ES-I3 (cell line): ENCODE measurements around the gene EIF4G3.
"Not testable (repeated sequence)": the region's sequence is repeated elsewhere in the genome, so short reads cannot be mapped to it uniquely, and the experiment has no call there.

Experiments
- H3K36me3 ChIP-seq: 2 replicates; pipeline ENCODE4 v1.6.1; 2013; ENCODE audit warnings: mild to moderate bottlenecking, low read length, control low read depth, moderate library complexity; ENCODE audit not compliant: insufficient read depth
- H3K4me1 ChIP-seq: 2 replicates; pipeline ENCODE4 v1.6.1; 2013; ENCODE audit warnings: mild to moderate bottlenecking, control low read depth, low read length; ENCODE audit not compliant: insufficient read depth
- H3K9ac ChIP-seq: 2 replicates; pipeline ENCODE4 v1.6.1; 2013; ENCODE audit warnings: low read depth, mild to moderate bottlenecking, low read length, moderate library complexity
- H3K9me3 ChIP-seq: 2 replicates; pipeline ENCODE4 v1.6.1; 2013; ENCODE audit warnings: mild to moderate bottlenecking, low read length, moderate library complexity; ENCODE audit not compliant: control insufficient read depth, insufficient read depth

The EIF4G3 gene

DNA sequence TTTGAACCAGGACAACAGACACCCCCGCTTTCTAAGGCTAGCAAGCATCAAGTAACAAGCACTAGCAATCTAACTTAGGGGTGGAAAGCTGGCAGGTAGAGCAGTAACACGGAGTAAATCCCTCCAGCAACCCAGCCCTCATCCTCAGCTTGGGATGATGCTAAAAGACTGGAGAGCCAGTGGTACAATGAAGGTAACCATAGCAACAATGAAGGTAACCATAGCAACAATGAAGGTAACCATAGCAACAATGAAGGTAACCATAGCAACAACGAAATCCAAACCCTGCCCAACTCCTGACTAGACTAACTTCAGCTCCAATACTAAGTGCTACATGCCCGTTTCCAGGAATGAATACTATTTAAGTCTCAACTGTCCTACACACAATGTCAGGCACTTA, 22.2 kb upstream of the EIF4G3 start:
- Histone ChIP-seq H3K9ac (no peak overlapping the region), H3K4me1 (no peaks in the 10 kb centered on the region), H3K9me3 (no peaks in the 10 kb centered on the region), H3K36me3 (no peaks in the 10 kb centered on the region)

DNA sequence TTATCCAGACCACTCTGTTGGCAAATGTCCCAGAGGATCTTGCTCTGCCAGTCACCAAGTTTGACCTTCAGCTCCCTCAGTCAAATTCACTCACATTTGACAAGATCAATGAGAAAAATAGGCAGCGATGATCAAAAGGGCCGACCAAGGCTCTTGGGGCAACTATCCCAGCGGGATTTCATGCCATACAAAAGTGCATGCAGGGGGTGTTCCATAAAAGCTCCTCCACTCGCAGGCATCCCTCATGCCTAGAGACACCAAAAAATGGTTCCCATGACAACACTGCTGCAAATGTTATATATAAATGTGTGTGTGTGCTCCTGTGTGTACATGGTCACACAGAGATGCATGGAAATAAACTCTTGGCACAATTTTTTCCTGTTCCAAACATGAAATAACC, 16.2 kb upstream of the EIF4G3 start:
- H3K9ac ChIP-seq: no peak overlapping the region
- no peaks in the 10 kb centered on the region for H3K36me3 ChIP-seq
- H3K9me3 ChIP-seq: no peaks in the 10 kb centered on the region

GRCh38 chr1:21192284-21192683, 15.6 kb upstream of the EIF4G3 start:
- Histone ChIP-seq H3K4me1 (no peaks in the 10 kb centered on the region), H3K9me3 (no peaks in the 10 kb centered on the region), H3K9ac (no peak overlapping the region), H3K36me3 (no peaks in the 10 kb centered on the region)

More for the DNA sequence above, 16.2 kb upstream of the EIF4G3 start:
- H3K4me1 ChIP-seq: no peaks in the 10 kb centered on the region

DNA sequence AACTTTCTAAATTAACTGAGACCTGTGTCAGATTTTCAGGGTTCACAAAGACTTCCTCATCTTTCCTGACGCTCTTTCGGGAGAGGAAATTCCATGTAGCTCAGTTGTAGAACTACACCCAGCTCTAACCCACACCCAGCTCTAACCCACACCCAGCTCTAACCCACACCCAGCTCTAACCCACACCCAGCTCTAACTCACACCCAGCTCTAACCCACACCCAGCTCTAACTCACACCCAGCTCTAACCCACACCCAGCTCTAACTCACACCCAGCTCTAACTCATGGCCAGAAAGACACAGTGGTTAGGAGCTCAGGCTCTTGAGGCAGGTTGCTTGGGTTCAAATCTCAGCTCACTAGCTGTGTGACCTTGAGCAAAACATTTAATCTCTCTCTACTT, 14.1 kb upstream of the EIF4G3 start:
- H3K4me1 ChIP-seq, H3K9ac ChIP-seq, H3K36me3 ChIP-seq, H3K9me3 ChIP-seq: not testable (repeated sequence)

DNA sequence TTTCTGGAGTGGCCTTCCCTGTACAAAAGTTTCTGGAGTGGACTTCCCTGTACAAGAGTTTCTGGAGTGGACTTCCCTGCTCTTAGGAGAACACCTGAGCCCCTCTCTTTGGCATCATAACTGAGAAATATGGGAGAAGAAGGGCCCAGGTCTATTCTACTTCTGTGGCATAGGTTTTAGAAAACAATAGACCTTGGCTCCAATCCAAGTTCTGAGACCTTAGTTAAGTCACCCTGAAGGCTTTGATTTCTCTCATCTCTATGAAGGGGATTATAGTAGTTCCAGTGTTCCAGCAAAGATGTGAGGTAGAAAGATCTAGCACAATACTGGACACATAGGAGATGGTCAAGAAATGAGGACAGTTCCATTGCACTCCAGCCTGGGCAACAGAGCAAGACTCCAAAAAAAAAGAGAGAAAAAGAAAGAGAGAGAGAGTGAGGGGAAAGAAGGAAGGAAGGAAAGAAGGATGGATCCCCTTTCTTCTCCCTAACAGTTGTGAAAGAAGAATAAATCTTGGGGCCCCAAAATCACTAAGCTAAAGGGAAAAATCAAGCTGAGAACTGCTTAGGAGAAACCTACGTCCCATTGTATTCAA, 13.3 kb upstream of the EIF4G3 start:
- Histone ChIP-seq H3K9ac (no peak overlapping the region; the same call in 1 of the 2 replicates), H3K9me3 (no peaks in the 10 kb centered on the region), H3K4me1 (no peaks in the 10 kb centered on the region), H3K36me3 (no peaks in the 10 kb centered on the region)

GRCh38 chr1:21189421-21189820, 12.7 kb upstream of the EIF4G3 start:
- H3K9me3 ChIP-seq: no peaks in the 10 kb centered on the region
- H3K9ac ChIP-seq: no peak overlapping the region
- no peaks in the 10 kb centered on the region for H3K4me1 ChIP-seq
- no peaks in the 10 kb centered on the region for H3K36me3 ChIP-seq

DNA sequence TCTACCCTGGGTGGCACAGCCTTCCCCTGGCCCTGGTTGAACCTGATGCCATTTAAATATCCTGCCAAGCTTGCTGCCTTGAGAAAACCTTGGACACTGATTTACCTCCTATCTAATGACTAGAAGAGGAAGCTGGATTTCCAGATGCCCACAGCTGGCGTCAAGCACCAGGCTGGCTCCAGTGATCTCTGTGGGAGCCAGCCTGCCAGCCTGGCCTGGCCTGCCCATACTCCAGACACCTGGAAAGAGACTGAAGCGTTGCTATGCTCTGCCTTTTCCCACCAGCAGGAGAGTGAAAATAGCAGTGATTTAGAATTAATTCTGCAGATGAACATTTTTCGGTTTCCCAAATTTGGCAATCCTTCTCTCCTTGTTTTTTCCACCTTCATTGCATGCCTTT, 11.5 kb upstream of the EIF4G3 start:
- Histone ChIP-seq H3K9ac (no peak overlapping the region), H3K4me1 (no peaks in the 10 kb centered on the region), H3K9me3 (no peaks in the 10 kb centered on the region), H3K36me3 (no peaks in the 10 kb centered on the region)

DNA sequence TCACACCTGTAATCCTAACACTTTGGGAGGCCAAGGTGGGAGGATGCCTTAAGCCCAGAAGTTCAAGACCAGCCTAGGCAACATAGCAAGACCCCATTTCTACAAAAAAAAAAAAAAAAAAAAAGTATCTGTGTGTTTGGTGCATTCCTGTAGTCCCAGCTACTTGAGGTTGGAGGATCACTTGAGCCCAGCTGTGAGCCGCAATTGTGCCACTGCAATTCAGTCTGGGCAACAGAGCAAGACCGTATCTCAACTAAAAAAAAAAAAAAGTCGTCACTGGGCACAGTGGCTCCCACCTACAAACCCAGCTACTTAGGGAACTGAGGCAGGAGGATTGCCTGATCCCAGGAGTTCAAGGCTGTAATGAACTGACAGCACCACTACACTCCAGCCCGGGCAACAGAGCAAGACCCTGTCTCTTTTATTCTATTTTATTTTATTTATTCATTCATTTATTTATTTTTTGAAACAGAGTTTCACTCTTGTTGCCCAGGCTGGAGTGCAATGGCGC, 8.6 kb upstream of the EIF4G3 start:
- no peaks in the 10 kb centered on the region for H3K9me3 ChIP-seq
- H3K9ac ChIP-seq: no peak overlapping the region
- H3K36me3 ChIP-seq: no peaks in the 10 kb centered on the region
- no peaks in the 10 kb centered on the region for H3K4me1 ChIP-seq

DNA sequence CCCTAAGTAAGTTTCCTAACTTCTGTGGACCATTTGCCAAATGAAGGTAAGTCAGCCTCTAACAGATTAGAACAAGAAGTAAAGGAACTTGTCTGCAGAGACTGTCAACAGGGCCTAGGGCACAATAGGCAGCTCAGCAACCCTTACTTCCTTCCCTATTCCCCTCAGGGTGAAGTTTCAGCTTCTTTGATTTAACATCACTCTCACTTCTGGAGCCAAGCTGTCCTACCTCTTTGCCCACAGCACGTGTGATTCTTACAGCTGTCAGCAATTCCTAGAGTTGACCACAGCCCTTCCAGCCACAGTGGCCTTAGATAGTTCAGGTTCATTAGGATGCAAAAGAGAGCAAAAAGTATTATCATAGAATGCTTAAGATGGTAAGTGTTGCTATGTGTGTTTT, 7.6 kb upstream of the EIF4G3 start:
- H3K4me1 ChIP-seq: no peaks in the 10 kb centered on the region

GRCh38 chr1:21182181-21182731, 5.6 kb upstream of the EIF4G3 start:
- Histone ChIP-seq H3K9me3 (no peaks in the 10 kb centered on the region), H3K36me3 (no peaks in the 10 kb centered on the region), H3K9ac (no peak overlapping the region)

More for the DNA sequence above, 7.6 kb upstream of the EIF4G3 start:
- H3K9ac ChIP-seq: no peak overlapping the region
- H3K36me3 ChIP-seq: no peaks in the 10 kb centered on the region
- H3K9me3 ChIP-seq: no peaks in the 10 kb centered on the region

DNA sequence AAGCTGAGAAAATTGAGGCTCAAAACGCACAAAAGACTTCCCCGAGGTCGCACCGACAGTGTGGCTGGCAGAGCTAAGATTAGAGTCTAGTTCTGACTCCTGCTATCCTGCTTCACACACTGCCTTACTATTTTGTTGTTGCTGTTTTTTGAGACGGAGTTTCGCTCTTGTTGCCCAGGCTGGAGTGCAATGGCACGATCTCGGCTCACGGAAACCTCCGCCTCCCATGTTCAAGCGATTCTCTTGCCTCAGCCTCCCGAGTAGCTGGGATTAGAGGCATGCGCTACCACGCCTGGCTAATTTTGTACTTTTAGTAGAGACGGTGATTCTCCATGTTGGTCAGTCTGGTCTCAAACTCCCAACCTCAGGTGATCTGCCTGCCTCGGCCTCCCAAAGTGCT, 1.6 kb upstream of the EIF4G3 start:
- not testable (repeated sequence) for H3K9me3 ChIP-seq, H3K36me3 ChIP-seq, H3K9ac ChIP-seq, H3K4me1 ChIP-seq

More at GRCh38 chr1:21182181-21182731, 5.6 kb upstream of the EIF4G3 start:
- H3K4me1 ChIP-seq: no peaks in the 10 kb centered on the region

DNA sequence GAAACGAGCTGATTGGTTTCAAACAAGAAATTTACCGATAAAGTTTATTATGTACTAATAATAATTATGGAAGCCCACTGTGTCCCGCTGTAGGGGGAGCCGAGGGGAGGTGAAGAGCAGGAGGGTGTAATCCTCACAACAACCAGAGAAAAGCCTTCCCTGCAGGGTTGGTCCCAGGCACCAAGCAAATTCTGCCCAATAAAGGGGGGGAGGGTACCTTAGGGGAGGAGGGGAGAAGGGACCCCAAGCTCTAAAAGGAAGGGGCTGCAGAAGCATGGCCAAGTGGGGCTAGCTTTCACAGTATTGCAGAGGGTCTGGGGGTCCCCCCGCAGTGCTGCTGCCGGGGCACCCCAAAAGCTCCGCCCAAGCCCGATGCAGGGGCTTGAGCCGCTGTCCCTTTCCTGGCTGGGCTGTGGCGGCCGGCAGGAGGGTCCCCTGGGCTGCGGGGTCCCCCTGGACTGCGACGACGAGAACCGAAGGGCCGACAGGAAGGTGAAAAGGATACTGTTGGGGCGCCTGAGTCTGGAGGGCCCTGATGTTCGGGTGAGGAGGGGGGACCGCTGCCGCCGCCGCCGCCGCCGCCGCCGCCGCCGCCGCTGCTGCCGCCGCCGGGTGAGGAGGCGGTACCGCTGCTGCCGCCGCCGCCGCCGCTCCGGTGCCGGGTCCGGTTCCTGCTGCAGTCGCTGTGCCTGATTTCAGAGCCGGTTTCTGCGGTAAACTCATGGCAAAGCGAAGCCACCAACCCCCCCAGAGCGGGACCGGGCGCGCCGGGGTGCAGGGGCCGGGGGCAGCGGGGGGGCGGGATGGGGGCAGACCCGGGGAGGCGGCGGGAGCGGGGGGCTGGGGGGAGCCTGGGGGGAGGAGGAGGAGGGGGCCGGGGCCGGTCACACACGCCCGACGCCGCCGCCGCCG, 771 bp downstream of the EIF4G3 start:
- Histone ChIP-seq H3K9me3 (no peaks in the 10 kb centered on the region), H3K9ac (peak overlapping the region; percentile 79)

DNA sequence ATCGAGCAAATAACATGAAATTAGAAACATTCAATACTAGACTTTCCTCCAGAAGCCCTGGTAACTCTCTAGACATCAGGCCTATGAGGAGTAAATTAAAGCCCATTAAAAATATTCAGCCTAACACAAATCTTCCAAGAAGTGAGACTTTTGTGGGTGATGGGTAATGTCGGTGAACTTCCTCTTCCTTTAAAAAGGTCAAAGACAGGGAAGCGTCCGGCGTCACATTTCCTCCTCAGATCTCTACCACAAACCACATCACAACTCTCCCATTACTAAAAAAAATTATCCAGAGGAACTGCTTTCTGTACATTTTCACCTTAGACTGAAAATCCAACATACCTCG, 1.4 kb downstream of the EIF4G3 start:
- Histone ChIP-seq H3K36me3 (no peaks in the 10 kb centered on the region), H3K4me1 (no peaks in the 10 kb centered on the region), H3K9me3 (no peaks in the 10 kb centered on the region), H3K9ac (peak overlapping the region; percentile 79)

More for the DNA sequence above, 771 bp downstream of the EIF4G3 start:
- Histone ChIP-seq H3K4me1 (no peaks in the 10 kb centered on the region), H3K36me3 (no peaks in the 10 kb centered on the region)

DNA sequence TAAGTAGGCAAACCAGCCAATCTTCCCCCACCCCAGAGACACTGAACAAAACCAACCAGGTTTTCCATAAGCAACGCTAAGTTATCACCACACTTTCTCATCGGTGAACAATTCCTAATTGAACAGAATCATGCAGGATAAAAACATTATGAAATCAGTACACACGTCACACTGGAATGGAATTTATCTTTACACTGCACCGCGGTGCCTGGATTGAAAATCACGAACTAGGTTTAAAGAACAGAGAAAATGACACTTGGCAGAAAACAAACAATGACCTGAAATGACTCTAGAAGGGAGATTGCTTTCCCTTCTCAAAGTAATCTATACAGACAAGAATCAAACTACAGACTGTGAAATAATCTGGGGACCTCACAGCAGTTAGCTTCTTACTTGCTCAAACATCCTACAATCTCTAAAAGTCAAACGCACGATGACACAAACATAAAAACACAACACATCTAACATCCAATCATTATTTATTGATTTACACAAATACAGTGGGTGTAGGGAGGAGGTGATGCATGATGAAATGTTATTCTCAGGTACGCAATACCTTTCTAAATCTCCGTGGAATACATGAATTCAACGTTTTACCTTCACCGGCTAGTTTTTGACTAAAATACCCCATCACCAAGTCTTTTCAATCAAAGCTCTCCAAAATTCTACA, 1.9 kb downstream of the EIF4G3 start:
- H3K36me3 ChIP-seq: no peaks in the 10 kb centered on the region

More for the DNA sequence above, 1.9 kb downstream of the EIF4G3 start:
- H3K9ac ChIP-seq: peak overlapping the region; percentile 79
- no peaks in the 10 kb centered on the region for H3K4me1 ChIP-seq
- no peaks in the 10 kb centered on the region for H3K9me3 ChIP-seq
